Tibial nerve (tissue), 3 donors: ENCODE measurements around the gene SORCS2.

ENCODE experiments used
- POLR2A ChIP-seq, 2 donors: fragments of 450-650 bp; IDR thresholded peaks; one replicate each; pipeline ENCODE4 v1.6.1; 2017; ENCODE audit warnings: antibody characterized with exemption in 2 of 2, mild to moderate bottlenecking in 2 of 2, moderate library complexity in 2 of 2
- TF ChIP-seq, protein P1 (sequence below), 5 experiments: fragments of 200-600 bp in 3 of 5; fragments of 450-650 bp in 2 of 5; sonication (generic) in 3 of 5; IDR thresholded peaks; one replicate each; pipeline ENCODE4 v1.5.1; 2016 to 2019; ENCODE audit warnings: antibody characterized with exemption in 5 of 5, mild to moderate bottlenecking in 3 of 5, moderate library complexity in 2 of 5

DNA sequence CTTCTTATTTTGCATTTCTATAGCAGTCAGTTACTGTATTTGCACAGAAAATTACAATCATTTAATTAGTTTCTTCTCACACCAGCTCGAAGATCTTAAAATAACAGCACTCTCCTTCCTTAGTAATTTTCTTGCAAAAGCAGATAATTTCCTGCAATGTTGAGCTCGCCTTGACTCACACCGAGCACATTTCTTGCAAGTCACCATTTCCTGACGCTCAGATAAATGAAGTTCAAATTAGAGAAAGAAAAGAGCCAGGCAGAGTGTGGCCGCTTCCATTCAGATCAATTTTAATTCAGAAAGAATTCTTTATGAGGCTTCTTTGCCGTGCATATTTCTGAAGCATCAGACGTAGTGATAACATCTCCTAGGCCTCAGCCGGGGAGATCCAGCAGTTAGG is 10.1 kb downstream of the SORCS2 start:
- TF ChIP-seq, protein P1, sequence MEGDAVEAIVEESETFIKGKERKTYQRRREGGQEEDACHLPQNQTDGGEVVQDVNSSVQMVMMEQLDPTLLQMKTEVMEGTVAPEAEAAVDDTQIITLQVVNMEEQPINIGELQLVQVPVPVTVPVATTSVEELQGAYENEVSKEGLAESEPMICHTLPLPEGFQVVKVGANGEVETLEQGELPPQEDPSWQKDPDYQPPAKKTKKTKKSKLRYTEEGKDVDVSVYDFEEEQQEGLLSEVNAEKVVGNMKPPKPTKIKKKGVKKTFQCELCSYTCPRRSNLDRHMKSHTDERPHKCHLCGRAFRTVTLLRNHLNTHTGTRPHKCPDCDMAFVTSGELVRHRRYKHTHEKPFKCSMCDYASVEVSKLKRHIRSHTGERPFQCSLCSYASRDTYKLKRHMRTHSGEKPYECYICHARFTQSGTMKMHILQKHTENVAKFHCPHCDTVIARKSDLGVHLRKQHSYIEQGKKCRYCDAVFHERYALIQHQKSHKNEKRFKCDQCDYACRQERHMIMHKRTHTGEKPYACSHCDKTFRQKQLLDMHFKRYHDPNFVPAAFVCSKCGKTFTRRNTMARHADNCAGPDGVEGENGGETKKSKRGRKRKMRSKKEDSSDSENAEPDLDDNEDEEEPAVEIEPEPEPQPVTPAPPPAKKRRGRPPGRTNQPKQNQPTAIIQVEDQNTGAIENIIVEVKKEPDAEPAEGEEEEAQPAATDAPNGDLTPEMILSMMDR (IDR thresholded peaks at IDR 0.05), result no peak
- no peak for TF ChIP-seq POLR2A (IDR thresholded peaks at IDR 0.05)
